Stromal cell of bone marrow (primary cell): ENCODE results near the gene C7orf33.
"Not testable (repeated sequence)": the region's sequence is repeated elsewhere in the genome, so short reads cannot be mapped to it uniquely, and the experiment has no call there.

Source experiments
- DNase-seq: peaks from one replicate; pipeline ENCODE4 v3.0.0-alpha.2; 2012; ENCODE audit warnings: low read depth

The C7orf33 gene

GRCh38 chr7:148590471-148590870, at the start of gene C7orf33:
Gene C7orf33, plus strand, starts transcription at chr7:148590766. Its CDS starts 160 bp downstream, at chr7:148590926.
- no peak for DNase-seq

GRCh38 chr7:148541891-148542504, 48.6 kb upstream of the C7orf33 start:
- no peak for DNase-seq

- no peak for DNase-seq
Observed at GRCh38 chr7:148543302-148543701, 47.3 kb upstream of the C7orf33 start.

GRCh38 chr7:148545172-148545571, 45.4 kb upstream of the C7orf33 start:
- DNase-seq, result no peak

- no peak for DNase-seq
Observed at GRCh38 chr7:148545932-148546331, 44.6 kb upstream of the C7orf33 start.

- no peak for DNase-seq
Observed at GRCh38 chr7:148546857-148547256, 43.7 kb upstream of the C7orf33 start.

GRCh38 chr7:148547951-148548350, 42.6 kb upstream of the C7orf33 start:
- DNase-seq, result no peak

GRCh38 chr7:148553979-148554378, 36.6 kb upstream of the C7orf33 start:
- no peak for DNase-seq

- DNase-seq, result no peak
Observed at GRCh38 chr7:148556892-148557291, 33.7 kb upstream of the C7orf33 start.

- DNase-seq, result no peak
Observed at GRCh38 chr7:148558914-148559313, 31.7 kb upstream of the C7orf33 start.

GRCh38 chr7:148561099-148561498, 29.5 kb upstream of the C7orf33 start:
- no peak for DNase-seq

- no peak for DNase-seq
Observed at GRCh38 chr7:148563583-148564274, 26.8 kb upstream of the C7orf33 start.

GRCh38 chr7:148564275-148564951, 26.2 kb upstream of the C7orf33 start:
- DNase-seq, result peak; percentile 35

- DNase-seq, result no peak
Observed at GRCh38 chr7:148566736-148567135, 23.8 kb upstream of the C7orf33 start.

- DNase-seq, result no peak
Observed at GRCh38 chr7:148567524-148567923, 23.0 kb upstream of the C7orf33 start.

- peak; percentile 6 for DNase-seq
Observed at GRCh38 chr7:148570510-148570909, 20.1 kb upstream of the C7orf33 start.

GRCh38 chr7:148570973-148571372, 19.6 kb upstream of the C7orf33 start:
- DNase-seq, result not testable (repeated sequence)

- no peak for DNase-seq
Observed at GRCh38 chr7:148571381-148571780, 19.2 kb upstream of the C7orf33 start.

- no peak for DNase-seq
Observed at GRCh38 chr7:148572067-148572522, 18.5 kb upstream of the C7orf33 start.

GRCh38 chr7:148573581-148573980, 17.0 kb upstream of the C7orf33 start:
- DNase-seq, result not testable (repeated sequence)

GRCh38 chr7:148575640-148576411, 14.7 kb upstream of the C7orf33 start:
- DNase-seq, result peak; percentile 45

- no peak for DNase-seq
Observed at GRCh38 chr7:148579366-148579765, 11.2 kb upstream of the C7orf33 start.
